ENCODE results near the gene VIPAS39. TPM values are rescaled to one million over a fixed set of nuclear protein-coding genes. Genes with fewer than 3 reads are reported as not detected.

VIPAS39 gene
- total and polyA plus RNA-seq, 9 of the 15 experiments (the other 6 are each of a cell fraction or from before 2014, with no cell fraction given) = 5.7 to 25.6 (median 9.9) TPM

DNA sequence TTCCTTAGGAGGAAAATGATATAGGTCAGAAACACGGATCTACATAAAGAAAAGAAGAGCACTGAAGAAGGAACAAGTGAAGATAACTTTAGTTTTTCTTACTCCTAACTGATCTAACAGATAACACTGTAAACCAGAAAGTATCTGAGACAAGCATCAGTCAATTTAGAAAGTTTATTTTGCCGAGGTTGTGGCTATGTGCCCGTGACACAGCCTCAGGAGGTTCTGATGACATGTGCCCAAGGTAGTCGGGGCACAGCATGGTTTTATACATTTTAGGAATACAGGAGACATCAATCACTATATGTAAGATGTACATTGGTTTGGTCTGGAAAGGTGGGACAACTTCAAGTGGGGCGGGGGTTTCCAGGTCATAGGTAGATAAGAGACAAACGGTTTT is 57.2 kb downstream of the VIPAS39 start:
- Histone ChIP-seq H3K27me3 (ENCODE audit: control insufficient read depth in 2 of 2, insufficient read depth in 2 of 2, low read length in 2 of 2) (no peaks in the 10 kb centered on the region), H3K36me3 (ENCODE audit: control insufficient read depth, insufficient read depth, low read length) (no peaks in the 10 kb centered on the region), H3K9ac (ENCODE audit: insufficient read depth in 1 of 2, low read depth in 2 of 2, low read length in 2 of 2) (no peak overlapping the region), H3K79me2 (ENCODE audit: control insufficient read depth, insufficient read depth, low read length) (no peaks in the 10 kb centered on the region), H3K27ac (ENCODE audit: extremely low read depth, low read depth, low read length) (no peak overlapping the region), H4K20me1 (replicated peaks; ENCODE audit: control insufficient read depth, insufficient read depth, low read length) (no peaks in the 10 kb centered on the region), H2AFZ (ENCODE audit: low read depth, low read length) (no peak overlapping the region), H3K4me2 (ENCODE audit: insufficient read depth, low read length) (no peak overlapping the region), H3K9me3 (replicated peaks; ENCODE audit: control insufficient read depth, insufficient read depth, low read depth, low read length) (0 out of 2 replicates have a peak, but pooled peaks cover 2% of the 10 kb centered on the region), H3K4me1 (replicated peaks in 1 of 2; ENCODE audit: control insufficient read depth in 2 of 2, insufficient read depth in 2 of 2, low read length in 2 of 2) (no peaks in the 10 kb centered on the region; a peak in 1 of 5 replicates), H3K4me3 (no peak overlapping the region), H3K9me1 (ENCODE audit: control insufficient read depth, insufficient read depth, low read length) (no peaks in the 10 kb centered on the region)
- no peak for ATAC-seq
- intact Hi-C loops (cut with micrococcal nuclease) (no loop called here), in situ Hi-C loops (cut with MboI) (no loop called here)
- no peak for FAIRE-seq
- TF ChIP-seq, protein P1, sequence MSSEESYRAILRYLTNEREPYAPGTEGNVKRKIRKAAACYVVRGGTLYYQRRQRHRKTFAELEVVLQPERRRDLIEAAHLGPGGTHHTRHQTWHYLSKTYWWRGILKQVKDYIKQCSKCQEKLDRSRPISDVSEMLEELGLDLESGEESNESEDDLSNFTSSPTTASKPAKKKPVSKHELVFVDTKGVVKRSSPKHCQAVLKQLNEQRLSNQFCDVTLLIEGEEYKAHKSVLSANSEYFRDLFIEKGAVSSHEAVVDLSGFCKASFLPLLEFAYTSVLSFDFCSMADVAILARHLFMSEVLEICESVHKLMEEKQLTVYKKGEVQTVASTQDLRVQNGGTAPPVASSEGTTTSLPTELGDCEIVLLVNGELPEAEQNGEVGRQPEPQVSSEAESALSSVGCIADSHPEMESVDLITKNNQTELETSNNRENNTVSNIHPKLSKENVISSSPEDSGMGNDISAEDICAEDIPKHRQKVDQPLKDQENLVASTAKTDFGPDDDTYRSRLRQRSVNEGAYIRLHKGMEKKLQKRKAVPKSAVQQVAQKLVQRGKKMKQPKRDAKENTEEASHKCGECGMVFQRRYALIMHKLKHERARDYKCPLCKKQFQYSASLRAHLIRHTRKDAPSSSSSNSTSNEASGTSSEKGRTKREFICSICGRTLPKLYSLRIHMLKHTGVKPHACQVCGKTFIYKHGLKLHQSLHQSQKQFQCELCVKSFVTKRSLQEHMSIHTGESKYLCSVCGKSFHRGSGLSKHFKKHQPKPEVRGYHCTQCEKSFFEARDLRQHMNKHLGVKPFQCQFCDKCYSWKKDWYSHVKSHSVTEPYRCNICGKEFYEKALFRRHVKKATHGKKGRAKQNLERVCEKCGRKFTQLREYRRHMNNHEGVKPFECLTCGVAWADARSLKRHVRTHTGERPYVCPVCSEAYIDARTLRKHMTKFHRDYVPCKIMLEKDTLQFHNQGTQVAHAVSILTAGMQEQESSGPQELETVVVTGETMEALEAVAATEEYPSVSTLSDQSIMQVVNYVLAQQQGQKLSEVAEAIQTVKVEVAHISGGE (CRISPR knock-in tag; IDR thresholded peaks at IDR 0.05) = peak in 1 of 3 experiments; percentile 80; a peak in 1 of 6 replicates
- TF ChIP-seq, protein P2, sequence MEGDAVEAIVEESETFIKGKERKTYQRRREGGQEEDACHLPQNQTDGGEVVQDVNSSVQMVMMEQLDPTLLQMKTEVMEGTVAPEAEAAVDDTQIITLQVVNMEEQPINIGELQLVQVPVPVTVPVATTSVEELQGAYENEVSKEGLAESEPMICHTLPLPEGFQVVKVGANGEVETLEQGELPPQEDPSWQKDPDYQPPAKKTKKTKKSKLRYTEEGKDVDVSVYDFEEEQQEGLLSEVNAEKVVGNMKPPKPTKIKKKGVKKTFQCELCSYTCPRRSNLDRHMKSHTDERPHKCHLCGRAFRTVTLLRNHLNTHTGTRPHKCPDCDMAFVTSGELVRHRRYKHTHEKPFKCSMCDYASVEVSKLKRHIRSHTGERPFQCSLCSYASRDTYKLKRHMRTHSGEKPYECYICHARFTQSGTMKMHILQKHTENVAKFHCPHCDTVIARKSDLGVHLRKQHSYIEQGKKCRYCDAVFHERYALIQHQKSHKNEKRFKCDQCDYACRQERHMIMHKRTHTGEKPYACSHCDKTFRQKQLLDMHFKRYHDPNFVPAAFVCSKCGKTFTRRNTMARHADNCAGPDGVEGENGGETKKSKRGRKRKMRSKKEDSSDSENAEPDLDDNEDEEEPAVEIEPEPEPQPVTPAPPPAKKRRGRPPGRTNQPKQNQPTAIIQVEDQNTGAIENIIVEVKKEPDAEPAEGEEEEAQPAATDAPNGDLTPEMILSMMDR (IDR thresholded peaks at IDR 0.05 in 2 of 3, conservative IDR thresholded peaks at IDR 0.05 in 1 of 3; ENCODE audit: insufficient read depth in 2 of 3, low read depth in 1 of 3, low read length in 3 of 3) = no peak
- WGBS (ENCODE audit: insufficient coverage, low coverage, missing lambda C conversion rate) = 24% methylated on average over 6 of the region's 6 CpGs
- DNase-seq (ENCODE audit: extremely low read depth in 1 of 4, low spot score in 3 of 4) = no peak
- CTCF ChIA-PET (ENCODE audit: low intra/inter-chr PET ratio) = no interaction called here
- POLR2A ChIA-PET = no interaction called here
- no TSS peak for BruUV-seq (replicated peaks)
